HCT116 (cell line): ENCODE results near the gene RELA. TPM values are rescaled to one million over a fixed set of nuclear protein-coding genes. Genes with fewer than 3 reads are reported as not detected.
A peak's percentile ranks its signal among the peaks of the same experiment; 100 is the strongest.

ENCODE experiments used
- ATAC-seq: fragments of 200-7000 bp; cut with Tn5 transposase; 2 replicates; pipeline ENCODE4 v1.9.1; 2020; ENCODE audit warnings: mild to moderate bottlenecking, moderate library complexity
- BruUV-seq: library from RNA; stranded (reverse); fragments of 400-500 nt; replicated peaks from 2 replicates; lab custom pipeline; 2021; lab: Mats Ljungman, UMichigan
- CTCF ChIA-PET: fragments of 300-600 bp; sonication (Branson Sonifier 250); formaldehyde crosslinking; loops from one replicate; lab custom pipeline; 2021; ENCODE audit warnings: antibody characterized with exemption; lab: Charles Lee
- POLR2A ChIA-PET: fragments of 300-600, 350-600 bp; sonication (Branson Sonifier 250); formaldehyde crosslinking; loops from one replicate; lab custom pipeline; 2021; ENCODE audit warnings: antibody characterized with exemption; lab: Charles Lee
- RAD21 ChIA-PET, 2 experiments: fragments of 300-600 bp; sonication (Branson Sonifier 250); formaldehyde crosslinking; loops; one replicate each; lab custom pipeline; 2023; ENCODE audit warnings: low total read pairs in 2 of 2; ENCODE audit not compliant: uncharacterized antibody in 2 of 2, unreplicated experiment in 2 of 2, low non-redundant PET in 1 of 2; lab: Charles Lee
- DNase-seq: peaks from one replicate; pipeline ENCODE4 v3.0.0-alpha.2; 2010; ENCODE audit warnings: low read depth, low spot score
- H2AFZ ChIP-seq: fragments of 200-600 bp; shearing (Covaris generic), sonication (generic); 2 replicates; pipeline ENCODE4 v1.6.1; 2017; ENCODE audit warnings: low read depth, mixed run types, mixed read lengths, antibody characterized with exemption, low read length; ENCODE audit not compliant: poor library complexity, severe bottlenecking
- H3K27ac ChIP-seq: 2 replicates; pipeline ENCODE4 v1.5.1; 2012; ENCODE audit warnings: low read depth, low read length
- H3K27me3 ChIP-seq: fragments of 200-600 bp; sonication (generic); 2 replicates; pipeline ENCODE4 v1.6.1; 2016; ENCODE audit warnings: mixed run types, low read length, mixed read lengths; ENCODE audit not compliant: insufficient read depth
- H3K36me3 ChIP-seq, 2 experiments: fragments of 200-500 bp in 1 of 2; fragments of 200-600 bp in 1 of 2; sonication (Bioruptor generic) in 1 of 2; sonication (generic) in 1 of 2; 2 replicates each; pipeline versions ENCODE4 v1.5.1 to v1.6.1; 2014 to 2016; ENCODE audit warnings: low read length in 2 of 2, inconsistent platforms in 1 of 2, mixed read lengths in 1 of 2, mixed run types in 1 of 2; ENCODE audit not compliant: insufficient read depth in 2 of 2, control insufficient read depth in 1 of 2
- H3K4me1 ChIP-seq, 2 experiments: fragments of 200-600 bp in 1 of 2; sonication (generic) in 1 of 2; 2 replicates each; pipeline versions ENCODE4 v1.5.1 to v1.6.1; 2012 to 2017; ENCODE audit warnings: low read length in 2 of 2, inconsistent platforms in 1 of 2, mild to moderate bottlenecking in 1 of 2, mixed read lengths in 1 of 2, mixed run types in 1 of 2, moderate library complexity in 1 of 2; ENCODE audit not compliant: insufficient read depth in 2 of 2, control insufficient read depth in 1 of 2
- H3K4me2 ChIP-seq: fragments of 200-600 bp; sonication (generic); 2 replicates; pipeline ENCODE4 v1.6.1; 2017; ENCODE audit warnings: mixed run types, low read length, mixed read lengths
- H3K4me3 ChIP-seq, 2 experiments: fragments of 200-600 bp in 1 of 2; sonication (generic) in 1 of 2; replicated peaks in 1 of 2; 2 replicates each; pipeline ENCODE4 v1.5.1; 2011 to 2016; ENCODE audit warnings: low read length in 2 of 2, control low read depth in 1 of 2, low read depth in 1 of 2, mild to moderate bottlenecking in 1 of 2, mixed read lengths in 1 of 2, mixed run types in 1 of 2
- H3K79me2 ChIP-seq: fragments of 200-600 bp; sonication (generic); 2 replicates; pipeline ENCODE4 v1.6.1; 2017; ENCODE audit warnings: mild to moderate bottlenecking, mixed run types, low read length, moderate library complexity, mixed read lengths; ENCODE audit not compliant: insufficient read depth
- H3K9ac ChIP-seq: fragments of 200-600 bp; sonication (generic); 2 replicates; pipeline ENCODE4 v1.6.1; 2016; ENCODE audit warnings: low read length, mixed read lengths
- H3K9me2 ChIP-seq: fragments of 200-600 bp; sonication (generic), shearing (Covaris generic); 2 replicates; pipeline ENCODE4 v1.6.1; 2017; ENCODE audit warnings: mixed run types, mild to moderate bottlenecking, moderate library complexity; ENCODE audit not compliant: insufficient read depth
- H3K9me3 ChIP-seq, 2 experiments: fragments of 200-500 bp in 1 of 2; fragments of 200-600 bp in 1 of 2; sonication (Bioruptor generic) in 1 of 2; sonication (generic) in 1 of 2; 2 replicates each; pipeline ENCODE4 v1.6.1; 2014 to 2017; ENCODE audit warnings: low read length in 2 of 2, mixed read lengths in 2 of 2, inconsistent platforms in 1 of 2, low read depth in 1 of 2, mild to moderate bottlenecking in 1 of 2, mixed run types in 1 of 2, moderate library complexity in 1 of 2; ENCODE audit not compliant: control insufficient read depth in 1 of 2, insufficient read depth in 1 of 2
- H4K20me1 ChIP-seq: fragments of 200-600 bp; sonication (generic), shearing (Covaris generic); 2 replicates; pipeline ENCODE4 v1.6.1; 2017; ENCODE audit warnings: mixed run types, mild to moderate bottlenecking, moderate library complexity; ENCODE audit not compliant: insufficient read depth
- CEBPB ChIP-seq: IDR thresholded peaks from 2 replicates; pipeline ENCODE4 v1.6.1; 2012; ENCODE audit warnings: low read depth
- ELF1 ChIP-seq: IDR thresholded peaks from 2 replicates; pipeline ENCODE4 v1.6.1; 2012; ENCODE audit warnings: low read depth, borderline replicate concordance
- EZH2 ChIP-seq: fragments of 200-600 bp; sonication (generic); IDR thresholded peaks from 2 replicates; pipeline ENCODE4 v1.6.1; 2017; ENCODE audit warnings: antibody characterized with exemption, mixed run types
- EZH2phosphoT487 ChIP-seq: fragments of 200-600 bp; IDR thresholded peaks from 2 replicates; pipeline ENCODE4 v1.6.1; 2018; ENCODE audit warnings: antibody characterized with exemption, borderline replicate concordance
- FOSL1 ChIP-seq: IDR thresholded peaks from 2 replicates; pipeline ENCODE4 v1.6.1; 2012; ENCODE audit warnings: low read depth
- POLR2A ChIP-seq: IDR thresholded peaks from 2 replicates; pipeline ENCODE4 v1.7.0; 2011; ENCODE audit warnings: borderline replicate concordance; ENCODE audit not compliant: insufficient read depth, insufficient read length; ENCODE audit errors: extremely low read depth
- POLR2AphosphoS5 ChIP-seq: IDR thresholded peaks from 2 replicates; pipeline ENCODE4 v1.6.1; 2011; ENCODE audit warnings: mild to moderate bottlenecking, low read depth, low read length, moderate library complexity
- RAD21 ChIP-seq: IDR thresholded peaks from 2 replicates; pipeline ENCODE4 v1.6.1; 2012; ENCODE audit warnings: low read depth, mild to moderate bottlenecking
- SIN3A ChIP-seq: IDR thresholded peaks from 2 replicates; pipeline ENCODE4 v1.6.1; 2012; ENCODE audit warnings: low read depth
- SP1 ChIP-seq: IDR thresholded peaks from 2 replicates; pipeline ENCODE4 v1.6.1; 2012; ENCODE audit warnings: low read depth
- TCF7L2 ChIP-seq: IDR thresholded peaks from 2 replicates; pipeline ENCODE4 v1.7.0; 2011; ENCODE audit warnings: borderline replicate concordance, inconsistent platforms; ENCODE audit not compliant: insufficient read depth, insufficient read length; ENCODE audit errors: extremely low read depth
- ZFX ChIP-seq: fragments of 450-650 bp; IDR thresholded peaks from 2 replicates; pipeline ENCODE4 v1.6.1; 2017
- ZNF274 ChIP-seq: fragments of 200-500 bp; sonication (Bioruptor generic); IDR thresholded peaks from 2 replicates; pipeline ENCODE4 v1.6.1; 2014; ENCODE audit warnings: mild to moderate bottlenecking, low read depth, low read length, inconsistent platforms
- intact Hi-C: fragments of 100-400 bp; cut with micrococcal nuclease; formaldehyde crosslinking; loops from 2 replicates; pipeline ENCODE4 v1.10.0; 2022
- total RNA-seq: library from RNA; stranded (reverse); gene quantifications from one replicate; pipeline ENCODE4 v1.2.1, GENCODE V29; 2021; ENCODE audit not compliant: unreplicated experiment
- TF ChIP-seq, protein P1 (sequence below): IDR thresholded peaks from 2 replicates; pipeline ENCODE4 v1.6.1; 2012
- TF ChIP-seq, protein P2 (sequence below), 3 experiments: fragments of 200-600 bp in 1 of 3; sonication (generic) in 1 of 3; IDR thresholded peaks in 2 of 3; conservative IDR thresholded peaks in 1 of 3; 2 replicates each; pipeline ENCODE4 v1.5.1; 2012 to 2017; ENCODE audit warnings: low read depth in 2 of 3, low read length in 2 of 3, antibody characterized with exemption in 1 of 3, borderline replicate concordance in 1 of 3, control low read depth in 1 of 3, mild to moderate bottlenecking in 1 of 3, mixed read lengths in 1 of 3, mixed run types in 1 of 3, moderate library complexity in 1 of 3; ENCODE audit not compliant: insufficient read depth in 1 of 3
- TF ChIP-seq, protein P3 (sequence below): IDR thresholded peaks from 2 replicates; pipeline ENCODE4 v1.6.1; 2012
- TF ChIP-seq, protein P4 (sequence below): IDR thresholded peaks from 2 replicates; pipeline ENCODE4 v1.6.1; 2011; ENCODE audit warnings: mild to moderate bottlenecking, low read length, moderate library complexity; ENCODE audit not compliant: insufficient replicate concordance; ENCODE audit errors: extremely low read depth
- TF ChIP-seq, protein P5 (sequence below): IDR thresholded peaks from 2 replicates; pipeline ENCODE4 v1.6.1; 2012; ENCODE audit warnings: low read depth

RELA gene
- total RNA-seq, 1 experiment from 2014 or later: 78.5 TPM

DNA sequence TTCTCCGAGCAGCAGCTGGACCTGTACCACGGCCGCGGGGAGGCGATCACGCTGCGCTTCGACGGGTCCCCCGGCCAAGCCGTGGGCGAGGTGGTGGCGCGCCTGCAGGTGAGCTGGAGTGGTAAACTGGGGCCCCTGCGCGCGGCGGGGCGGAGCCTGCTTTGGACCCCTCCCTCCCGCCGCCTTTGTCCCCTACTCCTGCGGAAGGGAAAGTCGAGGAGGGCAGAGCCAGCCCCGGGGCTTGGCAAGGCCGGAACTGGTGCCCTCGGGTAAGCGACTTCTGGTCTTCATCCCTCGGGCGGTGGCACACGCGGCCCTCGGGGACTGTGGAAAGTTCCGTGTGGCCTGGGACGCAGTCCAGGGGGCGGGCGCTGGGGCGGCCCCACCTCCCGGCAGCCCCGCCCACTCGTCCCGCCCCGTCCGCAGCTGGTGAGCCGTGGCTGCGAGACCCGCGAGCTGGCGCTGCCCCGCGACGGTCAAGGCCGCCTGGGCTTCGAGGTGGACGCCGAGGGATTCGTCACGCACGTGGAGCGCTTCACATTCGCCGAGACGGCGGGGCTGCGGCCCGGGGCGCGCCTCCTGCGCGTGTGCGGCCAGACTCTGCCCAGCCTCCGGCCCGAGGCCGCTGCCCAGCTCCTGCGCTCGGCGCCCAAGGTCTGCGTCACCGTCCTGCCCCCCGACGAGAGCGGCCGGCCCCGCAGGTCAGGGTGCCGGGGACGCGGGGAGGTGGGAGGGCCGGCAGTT, 15.6 kb downstream of the RELA start:
- Histone ChIP-seq H3K79me2 (no peaks in the 10 kb centered on the region; the same call in 1 of the 2 replicates), H4K20me1 (no peaks in the 10 kb centered on the region), H3K4me1 (peaks cover 54 to 84% of the 10 kb centered on the region in 2 experiments), H3K9me3 (no peaks in the 10 kb centered on the region), H3K9me2 (no peaks in the 10 kb centered on the region), H3K9ac (peak overlapping the region; percentile 75), H3K4me3 (peak overlapping the region; percentile 60 to 74), H3K36me3 (peaks cover 0 to 17% of the 10 kb centered on the region in 2 experiments; a peak in 1 of 4 replicates), H3K27ac (peak overlapping the region; percentile 88), H3K4me2 (peak overlapping the region; percentile 91), H3K27me3 (no peaks in the 10 kb centered on the region), H2AFZ (no peak overlapping the region)
- POLR2A ChIA-PET: interaction anchor here (0.6 to 2.1 kb wide), 5 partner anchors 9 to 213 kb away, joined by 3 to 9 read pairs (median 6); partner anchors contain the start of genes MUS81, PCNX3 and SIPA1
- RAD21 ChIA-PET: no interaction called here
- CTCF ChIA-PET: interaction anchor here (2.4 kb wide), 1 partner anchor 9 kb away, joined by 11 read pairs; the partner anchor contains the start of gene SIPA1
- BruUV-seq: no TSS peak
- no peak for DNase-seq
- intact Hi-C loops: no loop called here
- peak; percentile 75 for ATAC-seq
- TF ChIP-seq, protein P1, sequence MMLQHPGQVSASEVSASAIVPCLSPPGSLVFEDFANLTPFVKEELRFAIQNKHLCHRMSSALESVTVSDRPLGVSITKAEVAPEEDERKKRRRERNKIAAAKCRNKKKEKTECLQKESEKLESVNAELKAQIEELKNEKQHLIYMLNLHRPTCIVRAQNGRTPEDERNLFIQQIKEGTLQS: no peak
- TF ChIP-seq POLR2A (peak; percentile 32), ELF1 (no peak), RAD21 (no peak), SP1 (no peak), EZH2phosphoT487 (no peak), ZNF274 (no peak), TCF7L2 (no peak), CEBPB (no peak), EZH2 (no peak), FOSL1 (no peak), POLR2AphosphoS5 (peak; percentile 72; the same call in 1 of the 2 replicates), ZFX (0 out of 2 replicates have a peak, but pooled peaks have one; percentile 41), SIN3A (no peak)
- TF ChIP-seq, protein P2, sequence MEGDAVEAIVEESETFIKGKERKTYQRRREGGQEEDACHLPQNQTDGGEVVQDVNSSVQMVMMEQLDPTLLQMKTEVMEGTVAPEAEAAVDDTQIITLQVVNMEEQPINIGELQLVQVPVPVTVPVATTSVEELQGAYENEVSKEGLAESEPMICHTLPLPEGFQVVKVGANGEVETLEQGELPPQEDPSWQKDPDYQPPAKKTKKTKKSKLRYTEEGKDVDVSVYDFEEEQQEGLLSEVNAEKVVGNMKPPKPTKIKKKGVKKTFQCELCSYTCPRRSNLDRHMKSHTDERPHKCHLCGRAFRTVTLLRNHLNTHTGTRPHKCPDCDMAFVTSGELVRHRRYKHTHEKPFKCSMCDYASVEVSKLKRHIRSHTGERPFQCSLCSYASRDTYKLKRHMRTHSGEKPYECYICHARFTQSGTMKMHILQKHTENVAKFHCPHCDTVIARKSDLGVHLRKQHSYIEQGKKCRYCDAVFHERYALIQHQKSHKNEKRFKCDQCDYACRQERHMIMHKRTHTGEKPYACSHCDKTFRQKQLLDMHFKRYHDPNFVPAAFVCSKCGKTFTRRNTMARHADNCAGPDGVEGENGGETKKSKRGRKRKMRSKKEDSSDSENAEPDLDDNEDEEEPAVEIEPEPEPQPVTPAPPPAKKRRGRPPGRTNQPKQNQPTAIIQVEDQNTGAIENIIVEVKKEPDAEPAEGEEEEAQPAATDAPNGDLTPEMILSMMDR (IDR thresholded peaks at IDR 0.05 in 2 of 3, conservative IDR thresholded peaks at IDR 0.05 in 1 of 3; ENCODE audit: borderline replicate concordance in 1 of 3, insufficient read depth in 1 of 3, low read depth in 2 of 3, low read length in 2 of 3): peak in 2 of 3 experiments; percentile 30 to 34; a peak in 2 of 6 replicates
- TF ChIP-seq, protein P3, sequence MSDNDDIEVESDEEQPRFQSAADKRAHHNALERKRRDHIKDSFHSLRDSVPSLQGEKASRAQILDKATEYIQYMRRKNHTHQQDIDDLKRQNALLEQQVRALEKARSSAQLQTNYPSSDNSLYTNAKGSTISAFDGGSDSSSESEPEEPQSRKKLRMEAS: no peak
- TF ChIP-seq, protein P4, sequence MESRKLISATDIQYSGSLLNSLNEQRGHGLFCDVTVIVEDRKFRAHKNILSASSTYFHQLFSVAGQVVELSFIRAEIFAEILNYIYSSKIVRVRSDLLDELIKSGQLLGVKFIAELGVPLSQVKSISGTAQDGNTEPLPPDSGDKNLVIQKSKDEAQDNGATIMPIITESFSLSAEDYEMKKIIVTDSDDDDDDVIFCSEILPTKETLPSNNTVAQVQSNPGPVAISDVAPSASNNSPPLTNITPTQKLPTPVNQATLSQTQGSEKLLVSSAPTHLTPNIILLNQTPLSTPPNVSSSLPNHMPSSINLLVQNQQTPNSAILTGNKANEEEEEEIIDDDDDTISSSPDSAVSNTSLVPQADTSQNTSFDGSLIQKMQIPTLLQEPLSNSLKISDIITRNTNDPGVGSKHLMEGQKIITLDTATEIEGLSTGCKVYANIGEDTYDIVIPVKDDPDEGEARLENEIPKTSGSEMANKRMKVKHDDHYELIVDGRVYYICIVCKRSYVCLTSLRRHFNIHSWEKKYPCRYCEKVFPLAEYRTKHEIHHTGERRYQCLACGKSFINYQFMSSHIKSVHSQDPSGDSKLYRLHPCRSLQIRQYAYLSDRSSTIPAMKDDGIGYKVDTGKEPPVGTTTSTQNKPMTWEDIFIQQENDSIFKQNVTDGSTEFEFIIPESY: no peak
- TF ChIP-seq, protein P5, sequence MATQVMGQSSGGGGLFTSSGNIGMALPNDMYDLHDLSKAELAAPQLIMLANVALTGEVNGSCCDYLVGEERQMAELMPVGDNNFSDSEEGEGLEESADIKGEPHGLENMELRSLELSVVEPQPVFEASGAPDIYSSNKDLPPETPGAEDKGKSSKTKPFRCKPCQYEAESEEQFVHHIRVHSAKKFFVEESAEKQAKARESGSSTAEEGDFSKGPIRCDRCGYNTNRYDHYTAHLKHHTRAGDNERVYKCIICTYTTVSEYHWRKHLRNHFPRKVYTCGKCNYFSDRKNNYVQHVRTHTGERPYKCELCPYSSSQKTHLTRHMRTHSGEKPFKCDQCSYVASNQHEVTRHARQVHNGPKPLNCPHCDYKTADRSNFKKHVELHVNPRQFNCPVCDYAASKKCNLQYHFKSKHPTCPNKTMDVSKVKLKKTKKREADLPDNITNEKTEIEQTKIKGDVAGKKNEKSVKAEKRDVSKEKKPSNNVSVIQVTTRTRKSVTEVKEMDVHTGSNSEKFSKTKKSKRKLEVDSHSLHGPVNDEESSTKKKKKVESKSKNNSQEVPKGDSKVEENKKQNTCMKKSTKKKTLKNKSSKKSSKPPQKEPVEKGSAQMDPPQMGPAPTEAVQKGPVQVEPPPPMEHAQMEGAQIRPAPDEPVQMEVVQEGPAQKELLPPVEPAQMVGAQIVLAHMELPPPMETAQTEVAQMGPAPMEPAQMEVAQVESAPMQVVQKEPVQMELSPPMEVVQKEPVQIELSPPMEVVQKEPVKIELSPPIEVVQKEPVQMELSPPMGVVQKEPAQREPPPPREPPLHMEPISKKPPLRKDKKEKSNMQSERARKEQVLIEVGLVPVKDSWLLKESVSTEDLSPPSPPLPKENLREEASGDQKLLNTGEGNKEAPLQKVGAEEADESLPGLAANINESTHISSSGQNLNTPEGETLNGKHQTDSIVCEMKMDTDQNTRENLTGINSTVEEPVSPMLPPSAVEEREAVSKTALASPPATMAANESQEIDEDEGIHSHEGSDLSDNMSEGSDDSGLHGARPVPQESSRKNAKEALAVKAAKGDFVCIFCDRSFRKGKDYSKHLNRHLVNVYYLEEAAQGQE: no peak
